GM18867 (cell line): ENCODE measurements around the gene CXCL10.

Source experiments
- ATAC-seq: cut with Tn5 transposase; IDR thresholded peaks from one replicate; pipeline ENCODE4 v1.9.1; 2021; ENCODE audit warnings: mild to moderate bottlenecking, moderate library complexity; ENCODE audit not compliant: unreplicated experiment

CXCL10 gene

GRCh38 chr4:75997081-75997480 lies 26.2 kb downstream of the CXCL10 start:
- no peak for ATAC-seq

GRCh38 chr4:75995727-75996126 lies 27.6 kb downstream of the CXCL10 start:
- ATAC-seq = no peak

- ATAC-seq = no peak
These were observed 30.8 kb downstream of the CXCL10 start for GRCh38 chr4:75992462-75992861.

- ATAC-seq = no peak
These were observed 33.3 kb downstream of the CXCL10 start for GRCh38 chr4:75989846-75990528.

GRCh38 chr4:75985116-75985515 lies 38.2 kb downstream of the CXCL10 start:
- ATAC-seq = no peak

- no peak for ATAC-seq
These were observed 42.7 kb downstream of the CXCL10 start for GRCh38 chr4:75980576-75980975.

- ATAC-seq = no peak
These were observed 47.1 kb downstream of the CXCL10 start for GRCh38 chr4:75976177-75976576.

GRCh38 chr4:75973766-75974165 lies 49.5 kb downstream of the CXCL10 start:
- no peak for ATAC-seq
